Keratinocyte (primary cell): ENCODE results near the gene NDUFA12.

ENCODE experiments used
- EZH2 ChIP-seq: IDR thresholded peaks from one replicate; pipeline ENCODE4 v1.6.1; 2012; ENCODE audit warnings: inconsistent platforms, mild to moderate bottlenecking, low read length, moderate library complexity
- TF ChIP-seq, protein P1 (sequence below), 3 experiments: IDR thresholded peaks in 1 of 3; conservative IDR thresholded peaks in 1 of 3; optimal IDR thresholded peaks in 1 of 3; 2 replicates in 2 of 3; 3 replicates in 1 of 3; pipeline versions ENCODE3 to v1.5.1; 2011; ENCODE audit warnings: low read length in 3 of 3, mild to moderate bottlenecking in 3 of 3, moderate library complexity in 2 of 3, control low read depth in 1 of 3, inconsistent platforms in 1 of 3; ENCODE audit not compliant: insufficient read depth in 2 of 3; ENCODE audit errors: extremely low read depth in 1 of 3

DNA sequence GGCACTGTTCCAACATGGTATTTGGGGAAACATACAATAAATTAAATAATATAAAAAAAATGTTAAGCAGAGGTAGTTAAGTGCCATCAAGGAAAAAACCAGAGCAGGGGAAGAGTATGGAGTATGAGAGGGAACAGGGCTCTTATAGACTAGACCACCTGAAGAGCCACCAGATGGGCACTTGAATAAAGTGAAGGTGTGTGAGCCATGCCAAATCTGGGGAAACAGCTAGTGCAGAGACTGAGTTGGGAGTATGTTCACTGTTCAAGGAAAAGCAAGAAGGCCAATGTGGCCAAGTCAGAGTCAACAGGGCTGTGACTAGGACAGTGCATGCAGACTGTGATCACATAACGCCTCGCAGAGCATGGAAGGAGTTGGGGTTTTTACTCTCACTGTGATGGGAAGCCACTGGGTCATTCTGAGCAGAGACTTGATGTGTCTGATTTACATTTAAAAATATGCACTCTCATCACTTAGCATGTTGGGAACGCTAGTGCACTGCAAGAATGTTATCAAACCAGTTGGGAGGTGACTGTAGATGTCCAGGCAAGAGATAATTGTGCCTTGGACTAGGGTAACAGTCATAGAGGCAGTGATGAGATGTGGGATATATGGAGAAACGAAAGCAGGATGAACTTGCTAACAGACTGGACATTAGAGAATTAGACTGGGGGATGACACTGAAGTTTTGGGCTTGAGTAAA, 25.6 kb downstream of the NDUFA12 start:
- TF ChIP-seq, protein P1, sequence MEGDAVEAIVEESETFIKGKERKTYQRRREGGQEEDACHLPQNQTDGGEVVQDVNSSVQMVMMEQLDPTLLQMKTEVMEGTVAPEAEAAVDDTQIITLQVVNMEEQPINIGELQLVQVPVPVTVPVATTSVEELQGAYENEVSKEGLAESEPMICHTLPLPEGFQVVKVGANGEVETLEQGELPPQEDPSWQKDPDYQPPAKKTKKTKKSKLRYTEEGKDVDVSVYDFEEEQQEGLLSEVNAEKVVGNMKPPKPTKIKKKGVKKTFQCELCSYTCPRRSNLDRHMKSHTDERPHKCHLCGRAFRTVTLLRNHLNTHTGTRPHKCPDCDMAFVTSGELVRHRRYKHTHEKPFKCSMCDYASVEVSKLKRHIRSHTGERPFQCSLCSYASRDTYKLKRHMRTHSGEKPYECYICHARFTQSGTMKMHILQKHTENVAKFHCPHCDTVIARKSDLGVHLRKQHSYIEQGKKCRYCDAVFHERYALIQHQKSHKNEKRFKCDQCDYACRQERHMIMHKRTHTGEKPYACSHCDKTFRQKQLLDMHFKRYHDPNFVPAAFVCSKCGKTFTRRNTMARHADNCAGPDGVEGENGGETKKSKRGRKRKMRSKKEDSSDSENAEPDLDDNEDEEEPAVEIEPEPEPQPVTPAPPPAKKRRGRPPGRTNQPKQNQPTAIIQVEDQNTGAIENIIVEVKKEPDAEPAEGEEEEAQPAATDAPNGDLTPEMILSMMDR (optimal IDR thresholded peaks at IDR 0.05 in 1 of 3, IDR thresholded peaks at IDR 0.05 in 1 of 3, conservative IDR thresholded peaks at IDR 0.05 in 1 of 3; ENCODE audit: extremely low read depth in 1 of 3, insufficient read depth in 2 of 3, low read length in 3 of 3), result no peak
- no peak for TF ChIP-seq EZH2
